SK-N-SH (cell line): ENCODE data around the gene LRRC42. TPM values are rescaled to one million over a fixed set of nuclear protein-coding genes. Genes with fewer than 3 reads are reported as not detected.
A peak's percentile ranks its signal among the peaks of the same experiment; 100 is the strongest.

ENCODE experiments used
- CTCF ChIA-PET: fragments of 300-600, 350-600 bp; formaldehyde crosslinking; extraction: SDS; loops from one replicate; lab custom pipeline; 2021; lab: Yijun Ruan, JAX
- POLR2A ChIA-PET: fragments of 350-600 bp; sonication (Branson Sonifier 250); formaldehyde crosslinking; extraction: SDS; loops from one replicate; lab custom pipeline; 2020; ENCODE audit warnings: antibody characterized with exemption, inconsistent platforms; lab: Yijun Ruan, JAX
- DNase-seq: peaks from one replicate; pipeline ENCODE4 v3.0.0; 2012
- H2AFZ ChIP-seq: fragments of 200-600 bp; sonication (generic); 2 replicates; pipeline ENCODE4 v1.8.1; 2016; ENCODE audit warnings: antibody characterized with exemption, mild to moderate bottlenecking, low read depth
- H3F3A ChIP-seq: fragments of 200-600 bp; sonication (generic); replicated peaks from 2 replicates; pipeline ENCODE3; 2016; ENCODE audit warnings: antibody characterized with exemption, mild to moderate bottlenecking; ENCODE audit not compliant: insufficient read depth
- H3K27ac ChIP-seq, 2 experiments: fragments of 200-500 bp in 1 of 2; fragments of 200-600 bp in 1 of 2; sonication (Bioruptor generic) in 1 of 2; sonication (generic), shearing (Covaris generic) in 1 of 2; 2 replicates each; pipeline versions ENCODE4 v1.5.1 to v1.6.1; 2014 to 2016; ENCODE audit warnings: low read depth in 2 of 2, inconsistent platforms in 1 of 2, low read length in 1 of 2, mild to moderate bottlenecking in 1 of 2, mixed read lengths in 1 of 2
- H3K27me3 ChIP-seq: fragments of 200-600 bp; sonication (generic), shearing (Covaris generic); 2 replicates; pipeline ENCODE4 v1.6.1; 2016; ENCODE audit warnings: mixed run types; ENCODE audit not compliant: insufficient read depth
- H3K36me3 ChIP-seq, 2 experiments: fragments of 200-500 bp in 1 of 2; fragments of 200-600 bp in 1 of 2; sonication (Bioruptor generic) in 1 of 2; sonication (generic) in 1 of 2; replicated peaks in 1 of 2; 2 replicates each; pipeline versions ENCODE3 to v1.5.1; 2014 to 2016; ENCODE audit warnings: low read length in 1 of 2, mild to moderate bottlenecking in 1 of 2; ENCODE audit not compliant: insufficient read depth in 2 of 2, control insufficient read depth in 1 of 2
- H3K4me1 ChIP-seq, 2 experiments: fragments of 200-500 bp in 1 of 2; fragments of 200-600 bp in 1 of 2; sonication (Bioruptor generic) in 1 of 2; sonication (generic), shearing (Covaris generic) in 1 of 2; 2 replicates each; pipeline versions ENCODE4 v1.5.1 to v1.6.1; 2014 to 2016; ENCODE audit warnings: low read depth in 1 of 2, low read length in 1 of 2, mixed run types in 1 of 2; ENCODE audit not compliant: insufficient read depth in 2 of 2, control insufficient read depth in 1 of 2
- H3K4me2 ChIP-seq: fragments of 200-600 bp; sonication (generic), shearing (Covaris generic); 2 replicates; pipeline ENCODE4 v1.6.1; 2017; ENCODE audit warnings: mixed run types
- H3K4me3 ChIP-seq, 2 experiments: fragments of 200-500 bp in 1 of 2; fragments of 200-600 bp in 1 of 2; sonication (Bioruptor generic) in 1 of 2; sonication (generic), shearing (Covaris generic) in 1 of 2; 2 replicates each; pipeline versions ENCODE4 v1.5.1 to v1.8.1; 2014 to 2016; ENCODE audit warnings: low read depth in 2 of 2, inconsistent platforms in 1 of 2, low read length in 1 of 2, mild to moderate bottlenecking in 1 of 2, mixed read lengths in 1 of 2, moderate library complexity in 1 of 2
- H3K79me2 ChIP-seq: fragments of 200-600 bp; sonication (generic); 2 replicates; pipeline ENCODE4 v1.8.1; 2017; ENCODE audit warnings: mild to moderate bottlenecking; ENCODE audit not compliant: insufficient read depth
- H3K9ac ChIP-seq: fragments of 200-600 bp; sonication (generic); 2 replicates; pipeline ENCODE4 v1.6.1; 2017; ENCODE audit warnings: mixed run types
- H3K9me2 ChIP-seq: fragments of 200-600 bp; sonication (generic); 2 replicates; pipeline ENCODE4 v1.6.1; 2017; ENCODE audit warnings: mixed run types
- H3K9me3 ChIP-seq: fragments of 200-600 bp; sonication (generic); 2 replicates; pipeline ENCODE4 v1.6.1; 2017; ENCODE audit warnings: mixed run types, mild to moderate bottlenecking, moderate library complexity
- H4K20me1 ChIP-seq: fragments of 200-600 bp; sonication (generic); 2 replicates; pipeline ENCODE4 v1.6.1; 2017; ENCODE audit warnings: mild to moderate bottlenecking, mixed run types; ENCODE audit not compliant: insufficient read depth
- CTCF ChIP-seq: fragments of 200-600 bp; sonication (generic); IDR thresholded peaks from 2 replicates; pipeline ENCODE4 v1.6.1; 2017; ENCODE audit warnings: antibody characterized with exemption, mild to moderate bottlenecking, moderate library complexity
- EP300 ChIP-seq, 2 experiments: IDR thresholded peaks; 2 replicates each; pipeline versions ENCODE4 v1.4.0 to v1.6.1; 2012; ENCODE audit warnings: borderline replicate concordance in 1 of 2, low read depth in 1 of 2, low read length in 1 of 2
- USF1 ChIP-seq: IDR thresholded peaks from 2 replicates; pipeline ENCODE4 v1.4.0; 2012; ENCODE audit warnings: low read depth, borderline replicate concordance
- WGBS: methylation state at CpG from one replicate; pipeline ENCODE4 v1.1.6; 2017; ENCODE audit warnings: low lambda C conversion rate; 5-methylcytosine and 5-hydroxymethylcytosine counted together
- polyA plus RNA-seq, 3 experiments: library from polyadenylated mRNA; depleted of rRNA; stranded (reverse); fragments of >200 nt; gene quantifications; 2 replicates each; pipeline ENCODE4 v1.2.3, GENCODE V29; 2012

LRRC42 gene
- polyA plus RNA-seq, 1 of the 3 experiments (the other 2 are of a cell fraction), result 35.0 TPM

GRCh38 chr1:53947172-53947907 is 1.2 kb downstream of the LRRC42 start:
- POLR2A ChIA-PET, result no interaction called here
- Histone ChIP-seq H3K4me1 (peaks cover 11 to 40% of the 10 kb centered on the region in 2 experiments; a peak in 2 of 4 replicates), H3K9me2 (no peaks in the 10 kb centered on the region), H3K27me3 (no peaks in the 10 kb centered on the region), H3K9ac (peak overlapping the region; percentile 76), H3K27ac (no peak overlapping the region), H3F3A (peaks cover 2% of the 10 kb centered on the region), H3K9me3 (no peaks in the 10 kb centered on the region), H3K79me2 (peaks cover 85% of the 10 kb centered on the region), H4K20me1 (peaks cover 18% of the 10 kb centered on the region), H3K36me3 (peaks cover 26 to 28% of the 10 kb centered on the region in 2 experiments), H3K4me3 (peak overlapping the region; percentile 49 to 72), H3K4me2 (peak overlapping the region; percentile 93), H2AFZ (no peak overlapping the region)
- CTCF ChIA-PET, result interaction anchor here (0.8 to 11.2 kb wide), 8 partner anchors 9 to 86 kb away, joined by 3 to 100 read pairs (median 11); no protein-coding TSS in a partner anchor
- no peak for DNase-seq
- 56% methylated on average over 6 of the region's 6 CpGs for WGBS
- TF ChIP-seq CTCF, result no peak
- no peak for TF ChIP-seq USF1

- peaks cover 33 to 36% of the 10 kb centered on the region in 2 experiments for H3K36me3 ChIP-seq
- peaks cover 11 to 41% of the 10 kb centered on the region in 2 experiments; a peak in 2 of 4 replicates for H3K4me1 ChIP-seq
- 89% methylated on average over 5 of the region's 5 CpGs for WGBS
- no peak overlapping the region for H2AFZ ChIP-seq
- H3F3A ChIP-seq, result peaks cover 6% of the 10 kb centered on the region
- TF ChIP-seq CTCF (no peak), EP300 (IDR thresholded peaks at IDR 0.05; ENCODE audit: borderline replicate concordance in 1 of 2, low read depth in 1 of 2, low read length in 1 of 2) (no peak)
- TF ChIP-seq, all 33 proteins: peak for 0
- Histone ChIP-seq H4K20me1 (peaks cover 18% of the 10 kb centered on the region), H3K27me3 (no peaks in the 10 kb centered on the region), H3K9me3 (no peaks in the 10 kb centered on the region), H3K4me3 (0 out of 4 replicates have a peak overlapping the region, but pooled peaks of 1 of the 2 experiments have one; percentile 72), H3K27ac (peak overlapping the region in 1 of 2 experiments; percentile 18; a peak in 1 of 4 replicates), H3K9me2 (no peaks in the 10 kb centered on the region), H3K9ac (no peak overlapping the region), H3K79me2 (peaks cover 80% of the 10 kb centered on the region), H3K4me2 (peak overlapping the region; percentile 93)
- ChIA-PET POLR2A (no interaction called here), CTCF (interaction anchor here (0.8 to 11.2 kb wide), 11 partner anchors 8 to 147 kb away, joined by 3 to 100 read pairs (median 5); no protein-coding TSS in a partner anchor)
- DNase-seq, result no peak
Measured at GRCh38 chr1:53948291-53948690, 2.1 kb downstream of the LRRC42 start.
